Kidney (tissue), 2 donors: ENCODE results near the gene ARL8B. TPM values are rescaled to one million over a fixed set of nuclear protein-coding genes. Genes with fewer than 3 reads are reported as not detected.

Source experiments
- polyA plus RNA-seq: library from polyadenylated mRNA; stranded (reverse); fragments of 350-450 nt; fragmentation: Illumina TruSeq; extraction: RNeasy Lipid Tissue Mini Kit (QIAGEN cat#74804); gene quantifications from one replicate; pipeline ENCODE4 v1.2.3, GENCODE V29; 2014; ENCODE audit warnings: low read depth, low replicate concordance; ENCODE audit not compliant: insufficient read depth
- total RNA-seq: library from RNA; stranded (reverse); fragmentation: NEBNext Ultra II Directional; extraction: Animal tissue kit (Norgen Biotek cat#: 25700); gene quantifications from one replicate; pipeline ENCODE4 v1.2.1, GENCODE V29; 2021
- donor health status: DM: yes; HTN: yes; CAD: no.

The ARL8B gene
- total and polyA plus RNA-seq, 2 donors from 2014 or later = 49.1 to 62.7 TPM

Other genes with a start within 250 kb of the ARL8B start
- 147 TPM for gene BHLHE40, start 142.9 kb upstream of the ARL8B start, total RNA-seq
- gene BHLHE40, start 142.9 kb upstream of the ARL8B start, polyA plus RNA-seq = 39.4 TPM
- 47.5 TPM for gene EDEM1, start 65.4 kb downstream of the ARL8B start, total RNA-seq
- gene EDEM1, start 65.4 kb downstream of the ARL8B start, polyA plus RNA-seq = 5.5 TPM